ENCODE results near the gene SERPINB1.
"Not testable (repeated sequence)": the region's sequence is repeated elsewhere in the genome, so short reads cannot be mapped to it uniquely, and the experiment has no call there.

SERPINB1 gene

DNA sequence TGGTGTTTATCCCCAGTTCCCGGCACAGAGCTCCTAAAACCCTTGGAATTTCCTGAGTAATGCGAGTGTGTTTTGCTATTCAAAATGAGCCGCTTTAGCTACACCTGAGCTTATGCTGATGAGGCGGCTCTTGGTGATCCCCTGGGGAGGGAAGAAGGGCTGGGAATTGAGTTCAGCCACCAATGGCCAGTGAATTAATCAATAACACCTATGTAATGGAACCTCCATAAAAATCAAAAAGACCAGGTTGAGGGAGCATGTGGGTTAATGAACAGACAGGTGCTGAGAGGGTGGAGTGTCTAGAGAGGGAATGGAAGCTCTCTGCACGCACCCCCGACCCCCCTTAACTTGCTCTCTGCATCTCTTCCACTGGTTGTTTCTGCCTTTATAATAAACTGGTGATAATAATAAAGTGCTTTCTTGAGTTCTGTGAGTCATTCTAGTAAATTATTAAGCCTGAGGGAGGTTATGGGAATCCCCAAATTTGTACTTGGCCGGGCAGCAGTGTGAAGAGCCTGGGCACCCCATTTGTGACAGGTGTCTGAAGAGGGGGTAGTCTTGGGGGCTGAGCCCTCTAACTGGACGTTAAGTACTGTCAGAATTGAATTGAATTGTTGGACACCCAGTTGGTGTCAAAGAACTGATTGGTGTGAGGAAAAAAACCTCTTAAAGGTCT, 24.6 kb upstream of the SERPINB1 start:
- no peak for DNase-seq (ENCODE audit: low spot score)

DNA sequence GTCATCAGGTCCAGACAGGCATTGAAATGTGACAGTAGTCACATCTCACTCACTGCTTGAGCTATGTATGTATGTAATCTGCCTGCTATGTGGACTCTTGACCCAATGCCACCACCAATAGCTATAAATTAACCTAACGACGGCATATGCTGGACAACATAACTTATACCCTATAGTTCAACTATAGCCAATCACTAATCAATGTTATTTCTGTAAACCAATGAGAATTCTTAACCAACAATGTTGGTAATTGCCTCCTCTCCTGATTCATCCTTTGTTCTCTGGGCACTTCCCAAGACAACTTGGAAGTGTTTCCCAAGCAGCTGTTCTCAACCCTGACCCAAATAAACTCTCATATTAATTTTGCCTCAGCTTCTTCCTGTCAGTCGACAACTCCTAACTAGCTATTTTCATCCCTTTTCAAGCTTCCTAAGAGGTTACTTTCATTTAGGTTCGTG, 24.1 kb upstream of the SERPINB1 start:
- no peak for DNase-seq (ENCODE audit: low spot score)

- no peak for DNase-seq (ENCODE audit: low spot score)
These were observed 23.6 kb upstream of the SERPINB1 start for GRCh38 chr6:2865270-2865669.

GRCh38 chr6:2863901-2864300, 22.2 kb upstream of the SERPINB1 start:
- DNase-seq (ENCODE audit: low spot score): no peak

- no peak for DNase-seq (ENCODE audit: low spot score)
These were observed 21.1 kb upstream of the SERPINB1 start for GRCh38 chr6:2862712-2863181.

- DNase-seq (ENCODE audit: low spot score): no peak
These were observed 20.1 kb upstream of the SERPINB1 start for GRCh38 chr6:2861822-2862164.

- no peak for DNase-seq (ENCODE audit: low spot score)
These were observed 19.6 kb upstream of the SERPINB1 start for GRCh38 chr6:2861060-2861821.

DNA sequence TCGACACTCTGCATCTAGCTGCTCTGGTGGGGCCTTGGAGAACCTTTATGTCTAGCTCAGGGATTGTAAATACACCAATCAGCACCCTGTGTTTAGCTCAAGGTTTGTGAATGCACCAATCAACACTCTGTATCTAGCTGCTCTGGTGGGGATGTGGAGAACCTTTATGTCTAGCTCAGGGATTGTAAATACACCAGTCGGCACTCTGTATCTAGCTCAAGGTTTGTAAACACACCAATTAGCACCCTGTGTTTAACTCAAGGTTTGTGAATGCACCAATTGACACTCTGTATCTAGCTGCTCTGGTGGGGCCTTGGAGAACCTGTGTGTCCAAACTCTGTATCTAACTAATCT, 19.0 kb upstream of the SERPINB1 start:
- not testable (repeated sequence) for DNase-seq (ENCODE audit: low spot score)

DNA sequence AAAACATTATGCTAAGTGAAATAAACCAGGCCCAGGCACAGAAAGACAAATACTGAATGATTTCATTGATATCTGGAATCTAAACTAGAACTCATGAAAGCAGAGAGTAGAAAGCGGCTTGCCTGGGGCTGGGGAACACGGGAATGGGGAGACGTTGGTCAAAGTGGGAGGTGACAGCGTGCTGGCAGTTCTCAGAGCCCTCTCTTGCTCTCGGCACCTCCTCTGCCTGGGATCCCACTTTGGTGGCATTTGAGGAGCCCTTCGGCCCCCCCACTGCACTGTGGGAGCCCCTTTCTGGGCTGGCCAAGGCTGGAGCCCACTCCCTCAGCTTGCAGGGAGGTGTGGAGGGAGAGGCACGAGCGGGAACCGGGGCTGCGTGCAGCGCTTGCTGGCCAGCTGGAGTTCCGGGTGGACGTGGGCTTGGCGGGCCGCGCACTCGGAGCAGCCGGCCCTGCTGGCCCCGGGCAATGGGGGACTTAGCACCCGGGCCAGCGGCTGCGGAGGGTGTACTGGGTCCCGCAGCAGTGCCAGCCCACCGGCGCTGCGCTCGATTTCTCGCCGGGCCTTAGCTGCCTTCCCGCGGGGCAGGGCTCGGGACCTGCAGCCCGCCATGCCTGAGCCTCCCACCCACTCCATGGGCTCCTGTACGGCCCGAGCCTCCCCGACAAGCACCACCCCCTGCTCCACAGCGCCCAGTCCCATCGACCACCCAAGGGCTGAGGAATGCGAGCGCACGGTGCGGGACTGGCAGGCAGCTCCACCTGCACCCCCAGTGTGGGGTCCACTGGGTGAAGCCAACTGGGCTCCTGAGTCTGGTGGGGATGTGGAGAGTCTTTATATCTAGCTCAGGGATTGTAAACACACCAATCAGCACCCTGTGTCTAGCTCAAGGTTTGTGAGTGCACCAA, 18.4 kb upstream of the SERPINB1 start:
- DNase-seq (ENCODE audit: low spot score): not testable (repeated sequence)

DNA sequence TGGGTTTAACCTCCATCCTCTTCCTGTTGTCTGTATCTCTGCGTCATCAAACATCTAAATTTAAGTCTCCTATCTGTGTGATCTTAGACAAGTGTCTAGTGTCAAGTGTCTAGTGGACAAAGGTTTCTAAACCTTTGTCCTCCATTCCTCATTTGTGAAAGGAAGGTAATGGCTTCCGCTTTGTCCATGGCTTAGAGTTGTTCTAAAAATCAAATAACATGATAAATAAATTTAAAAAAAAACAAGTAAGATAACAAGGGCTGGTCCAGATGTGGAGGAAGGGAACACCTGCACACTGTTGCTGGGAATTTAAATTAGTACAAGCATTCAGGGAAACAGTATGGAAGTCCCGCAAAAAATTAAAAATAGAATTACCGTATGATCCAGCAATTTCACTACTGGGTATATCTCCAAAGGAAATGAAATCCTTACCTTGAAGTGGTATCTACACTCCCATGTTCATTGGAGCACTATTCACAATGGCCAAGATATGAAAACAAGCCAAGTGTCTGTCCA, 17.6 kb upstream of the SERPINB1 start:
- DNase-seq (ENCODE audit: low spot score): no peak

- DNase-seq (ENCODE audit: low spot score): no peak
These were observed 16.1 kb upstream of the SERPINB1 start for GRCh38 chr6:2857580-2858337.

GRCh38 chr6:2857185-2857579, 15.5 kb upstream of the SERPINB1 start:
- DNase-seq (ENCODE audit: low spot score): no peak

DNA sequence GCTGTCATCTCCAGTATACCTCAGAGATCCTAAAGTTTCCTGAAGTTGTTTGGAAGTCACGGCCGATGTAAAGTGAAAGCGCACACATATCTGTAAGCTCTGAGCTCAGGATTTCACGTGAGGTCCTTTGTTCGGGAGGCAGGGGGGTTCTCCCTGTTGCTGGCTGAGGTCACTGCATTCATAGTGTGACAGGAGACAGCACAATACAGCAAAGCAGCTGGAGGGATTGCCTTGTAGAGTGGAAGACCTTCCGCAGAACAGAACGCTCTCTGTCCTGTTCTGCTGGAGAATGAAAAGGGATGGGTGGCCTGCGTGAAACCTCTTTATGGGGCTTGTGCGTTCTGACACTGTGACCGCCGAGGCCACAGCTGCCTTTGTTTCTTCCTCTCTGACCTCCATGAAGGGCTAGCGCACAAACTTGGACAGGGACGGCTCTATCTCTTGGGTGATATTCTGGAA, 13.4 kb upstream of the SERPINB1 start:
- no peak for DNase-seq (ENCODE audit: low spot score)

- DNase-seq (ENCODE audit: low spot score): no peak
These were observed 12.8 kb upstream of the SERPINB1 start for GRCh38 chr6:2854396-2854982.

- DNase-seq (ENCODE audit: low spot score): peak; percentile 71
These were observed 12.2 kb upstream of the SERPINB1 start for GRCh38 chr6:2853769-2854395.

- DNase-seq (ENCODE audit: low spot score): not testable (repeated sequence)
These were observed 11.7 kb upstream of the SERPINB1 start for GRCh38 chr6:2853378-2853768.

- DNase-seq (ENCODE audit: low spot score): no peak
These were observed 11.3 kb upstream of the SERPINB1 start for GRCh38 chr6:2852921-2853322.

- DNase-seq (ENCODE audit: low spot score): no peak
These were observed 10.8 kb upstream of the SERPINB1 start for GRCh38 chr6:2852514-2852855.

GRCh38 chr6:2851727-2852513, 10.3 kb upstream of the SERPINB1 start:
- no peak for DNase-seq (ENCODE audit: low spot score)

- DNase-seq (ENCODE audit: low spot score): no peak
These were observed 9.0 kb upstream of the SERPINB1 start for GRCh38 chr6:2850538-2851113.

Data from AG08396 (cell line).